HL-60/S4 treated with retinoic acid at 250 ng/mL for 4 days and 3 days (cell line): ENCODE data around the gene ITGA3.

Experiments
- in situ Hi-C: fragments of 300-500 bp; cut with MboI; formaldehyde crosslinking; loops from 2 replicates; pipeline ENCODE4 v1.7.0; 2022; ENCODE audit warnings: low sequenced_read_pairs

The ITGA3 gene

DNA sequence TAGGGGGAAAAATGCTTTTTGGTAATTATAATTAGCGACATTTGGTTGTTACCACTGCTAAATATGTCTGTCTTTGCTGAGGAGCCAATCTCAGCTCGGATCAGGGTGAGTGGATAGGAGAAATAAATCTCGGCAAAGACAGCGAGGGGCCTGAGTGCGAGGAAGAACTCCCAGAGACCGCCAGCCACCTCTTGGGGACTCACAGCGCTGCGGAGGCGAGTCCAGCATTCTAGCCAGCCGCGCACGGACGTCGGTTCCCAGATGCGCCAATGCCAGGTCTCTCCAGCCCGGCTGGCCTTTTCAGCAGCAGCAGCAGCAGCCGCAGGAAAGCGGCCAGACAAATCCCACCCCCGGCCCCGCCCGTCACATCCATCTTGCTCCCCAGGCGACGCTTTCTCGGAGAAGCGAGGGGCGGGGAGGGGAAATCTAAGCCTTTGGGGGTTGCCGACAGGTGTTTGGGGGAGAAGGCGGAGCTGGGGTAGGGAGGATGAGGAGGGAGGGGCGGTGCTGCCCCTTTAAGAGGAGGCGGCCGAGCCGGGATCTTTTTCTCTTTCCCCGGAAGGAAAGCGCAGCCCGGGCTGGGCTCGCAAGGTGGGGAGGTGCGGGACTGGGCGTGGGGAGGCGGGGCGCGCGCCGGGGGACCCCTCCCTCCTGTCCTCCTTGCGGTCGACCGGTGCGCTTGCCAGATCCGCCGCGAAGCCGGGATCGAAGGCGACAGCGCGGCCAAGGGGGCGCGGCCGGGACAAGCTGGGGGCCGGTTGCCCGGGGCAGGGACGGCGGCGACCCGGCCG is at the start of gene ITGA3:
TSS of gene ITGA3 (plus strand) at position 685 of the 791 bp plus-strand sequence. CDS start 330 bp downstream, outside the sequence.
- in situ Hi-C loops = no loop called here

DNA sequence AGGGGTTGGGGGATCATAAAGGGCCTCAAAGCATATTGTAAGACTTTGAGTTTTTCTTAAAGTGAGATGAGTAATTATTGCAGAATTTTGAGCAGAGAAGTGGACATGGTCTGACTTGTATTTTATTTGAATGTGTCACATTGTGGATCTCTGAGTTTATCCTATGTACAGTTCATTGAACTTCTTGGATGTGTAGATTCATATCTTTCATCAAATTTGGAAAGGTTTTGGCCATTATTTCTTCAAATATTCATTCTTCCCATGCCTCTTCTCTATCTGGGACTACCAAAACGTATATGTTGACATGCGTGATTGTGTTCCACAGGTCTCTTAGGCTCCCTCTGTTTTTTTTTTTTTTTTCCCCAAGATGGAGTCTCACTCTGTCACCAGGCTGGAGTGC is 46.6 kb upstream of the ITGA3 start:
- in situ Hi-C loops = no loop called here

DNA sequence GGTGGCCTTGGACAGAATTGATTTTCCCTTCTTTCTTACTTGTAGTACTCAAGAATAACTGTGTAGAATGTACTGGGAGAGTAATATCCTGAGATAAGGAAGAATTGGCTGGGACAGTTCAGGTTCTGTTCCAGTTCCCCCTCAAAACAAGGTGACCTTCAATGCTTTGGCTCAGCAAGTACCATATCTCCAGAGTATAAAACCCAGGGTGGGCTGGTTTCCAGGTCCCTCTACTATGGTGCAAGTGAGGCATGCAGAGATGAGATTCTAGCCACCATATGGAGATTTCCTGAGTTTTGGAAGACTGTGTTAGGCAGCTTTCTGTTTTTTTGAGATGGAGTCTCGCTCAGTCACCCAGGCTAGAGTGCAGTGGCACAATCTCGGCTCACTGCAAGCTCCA is 42.8 kb upstream of the ITGA3 start:
- in situ Hi-C loops = no loop called here

DNA sequence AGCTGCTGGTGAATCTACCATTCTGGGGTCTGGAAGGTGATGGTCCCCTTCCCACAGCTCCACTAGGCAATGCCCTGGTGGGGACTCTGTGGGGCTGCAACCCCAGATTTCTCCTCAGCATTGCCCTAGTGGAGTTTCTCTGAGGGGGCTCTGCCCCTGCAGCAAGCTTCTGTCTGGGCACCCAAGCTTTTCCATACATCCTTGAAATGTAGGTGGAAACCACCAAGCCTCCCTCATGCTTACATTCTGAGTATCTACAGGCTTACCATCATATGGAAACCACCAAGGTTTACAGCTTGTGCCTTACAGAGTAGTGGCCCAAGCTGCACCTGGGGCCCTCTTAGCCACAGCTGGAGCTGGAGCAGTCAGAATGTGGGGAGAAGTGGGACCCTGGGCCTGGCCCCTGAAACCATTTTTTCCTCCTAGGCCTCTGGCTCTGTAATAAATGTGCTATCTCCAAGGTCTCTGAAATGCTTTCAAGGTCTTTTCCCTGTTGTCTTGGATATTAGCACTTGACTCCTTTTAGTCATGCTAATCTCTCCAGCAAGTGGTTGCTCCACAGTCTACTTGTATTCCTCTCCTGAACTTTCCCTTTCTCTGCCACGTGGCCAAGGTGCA is 41.3 kb upstream of the ITGA3 start:
- in situ Hi-C loops = no loop called here

- in situ Hi-C loops = no loop called here
Observed at GRCh38 chr17:50015146-50015545, 40.8 kb upstream of the ITGA3 start.

GRCh38 chr17:50018909-50019308 is 37.0 kb upstream of the ITGA3 start:
- in situ Hi-C loops = no loop called here

GRCh38 chr17:50020841-50021599 is 34.9 kb upstream of the ITGA3 start:
- in situ Hi-C loops = no loop called here

DNA sequence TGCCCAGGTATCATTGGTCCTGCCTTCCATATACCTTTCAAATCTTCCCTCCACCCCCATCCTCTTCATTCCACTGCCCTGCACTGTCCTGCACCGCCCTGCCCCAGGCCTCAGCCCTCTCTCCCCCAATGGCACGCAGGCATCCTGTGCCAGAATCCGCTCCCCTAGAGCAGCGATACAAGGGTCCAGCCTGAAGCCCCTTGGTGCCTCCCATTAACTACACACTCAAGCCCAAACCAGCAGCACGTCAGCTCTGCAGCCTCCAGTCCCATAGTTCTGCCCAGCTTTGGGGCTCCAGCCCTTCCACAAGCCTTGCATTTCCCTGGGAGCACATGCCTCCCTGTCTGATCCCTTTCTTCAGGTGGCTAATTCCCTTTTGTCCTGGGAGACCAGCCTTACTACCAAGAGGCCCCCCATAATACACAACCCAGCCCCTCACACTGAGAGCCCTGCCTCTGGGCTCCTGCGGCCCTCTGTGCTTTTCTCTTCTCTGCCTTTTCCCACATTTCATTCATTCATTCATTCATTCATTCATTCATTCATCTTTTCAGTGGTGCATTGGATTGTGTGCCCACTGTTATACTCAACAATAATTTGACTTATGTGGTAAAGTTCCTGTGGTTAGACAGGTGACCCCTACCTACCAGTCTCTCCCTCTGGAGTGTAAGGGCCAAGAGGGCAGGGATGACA is 34.1 kb upstream of the ITGA3 start:
- in situ Hi-C loops = no loop called here

- in situ Hi-C loops = no loop called here
Observed at GRCh38 chr17:50022463-50023130, 33.3 kb upstream of the ITGA3 start.

GRCh38 chr17:50023520-50023919 is 32.4 kb upstream of the ITGA3 start:
- in situ Hi-C loops = no loop called here

GRCh38 chr17:50024808-50025207 is 31.1 kb upstream of the ITGA3 start:
- in situ Hi-C loops = no loop called here

DNA sequence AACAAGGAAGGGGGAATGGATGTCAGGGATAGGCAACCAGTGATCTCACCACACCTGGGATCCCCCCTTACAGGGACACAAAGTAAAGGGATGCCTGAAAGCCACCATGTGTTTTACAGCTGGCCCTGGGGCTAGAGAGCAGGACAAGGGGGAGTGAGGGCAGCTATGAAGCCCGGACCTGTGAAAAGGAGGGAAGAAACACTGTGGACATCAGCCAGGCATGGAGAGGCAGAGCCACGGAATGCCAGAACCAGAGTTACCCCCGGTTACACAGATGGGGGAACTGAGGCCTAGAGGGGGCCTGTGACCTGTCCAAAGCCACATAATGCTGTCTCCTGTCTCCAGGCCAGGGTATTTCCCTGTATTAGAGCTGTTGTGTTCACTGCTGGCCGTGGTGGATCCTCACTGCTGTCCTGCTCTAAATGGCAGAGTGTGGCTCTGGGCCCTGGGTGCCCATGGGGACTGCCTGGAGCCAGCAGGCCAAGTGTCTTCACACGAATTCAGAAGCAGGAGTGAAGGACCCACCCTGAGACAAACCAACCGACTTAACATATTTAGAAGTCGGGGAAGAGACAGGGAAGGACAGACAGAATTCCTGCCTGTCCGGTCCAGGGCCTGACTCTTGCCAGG is 29.7 kb upstream of the ITGA3 start:
- in situ Hi-C loops = no loop called here

DNA sequence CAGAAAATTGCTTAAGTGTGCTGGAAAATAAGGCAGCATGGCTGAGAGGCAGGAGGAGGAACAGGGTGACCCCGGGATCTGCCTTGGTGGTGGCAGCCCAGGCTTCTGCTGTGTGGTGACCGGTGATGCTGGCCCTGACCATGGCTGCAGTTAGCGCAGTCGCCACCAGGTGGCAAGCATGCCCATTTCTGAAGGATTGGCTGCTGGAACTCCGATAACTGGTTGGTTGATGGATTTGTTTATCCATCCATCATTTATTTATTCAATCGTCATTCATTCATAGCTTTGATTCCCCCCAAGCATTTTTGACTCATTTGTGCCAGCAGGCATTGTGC is 29.1 kb upstream of the ITGA3 start:
- in situ Hi-C loops = no loop called here

DNA sequence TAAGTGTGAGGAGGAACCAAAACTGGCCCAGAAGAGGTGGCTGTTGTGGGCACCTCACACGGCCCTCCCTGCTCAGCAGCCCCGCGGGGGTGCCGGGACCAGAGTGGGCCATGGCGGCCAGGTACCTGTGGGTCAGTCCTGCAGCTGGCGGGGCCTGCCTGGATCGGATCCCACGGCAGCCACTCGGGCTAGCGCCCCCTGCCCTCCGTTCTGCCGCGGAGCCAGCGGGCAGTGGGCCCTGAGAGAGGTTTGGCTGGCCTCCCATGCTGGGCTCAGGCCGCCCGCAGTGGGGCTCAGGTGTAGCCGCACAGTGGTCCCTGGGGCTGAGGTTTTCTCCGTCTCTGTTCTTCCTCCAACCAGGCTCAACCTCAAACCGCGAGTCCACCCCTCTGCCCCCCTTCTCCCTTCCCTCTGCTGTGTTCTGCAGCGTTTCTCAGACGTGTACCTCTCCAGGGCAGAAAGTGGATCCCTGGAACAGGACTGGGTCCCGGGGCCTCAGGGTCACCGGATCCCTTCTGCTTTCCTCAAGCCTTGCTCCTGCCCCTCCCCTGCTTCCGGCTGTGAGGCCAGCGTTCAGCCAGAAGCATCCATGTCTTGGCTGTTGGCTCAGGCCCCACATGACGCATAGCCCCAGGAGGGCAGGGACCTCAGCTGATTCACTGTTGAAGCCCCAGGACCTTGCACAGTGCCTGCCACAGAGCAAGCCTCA is 28.6 kb upstream of the ITGA3 start:
- in situ Hi-C loops = no loop called here

DNA sequence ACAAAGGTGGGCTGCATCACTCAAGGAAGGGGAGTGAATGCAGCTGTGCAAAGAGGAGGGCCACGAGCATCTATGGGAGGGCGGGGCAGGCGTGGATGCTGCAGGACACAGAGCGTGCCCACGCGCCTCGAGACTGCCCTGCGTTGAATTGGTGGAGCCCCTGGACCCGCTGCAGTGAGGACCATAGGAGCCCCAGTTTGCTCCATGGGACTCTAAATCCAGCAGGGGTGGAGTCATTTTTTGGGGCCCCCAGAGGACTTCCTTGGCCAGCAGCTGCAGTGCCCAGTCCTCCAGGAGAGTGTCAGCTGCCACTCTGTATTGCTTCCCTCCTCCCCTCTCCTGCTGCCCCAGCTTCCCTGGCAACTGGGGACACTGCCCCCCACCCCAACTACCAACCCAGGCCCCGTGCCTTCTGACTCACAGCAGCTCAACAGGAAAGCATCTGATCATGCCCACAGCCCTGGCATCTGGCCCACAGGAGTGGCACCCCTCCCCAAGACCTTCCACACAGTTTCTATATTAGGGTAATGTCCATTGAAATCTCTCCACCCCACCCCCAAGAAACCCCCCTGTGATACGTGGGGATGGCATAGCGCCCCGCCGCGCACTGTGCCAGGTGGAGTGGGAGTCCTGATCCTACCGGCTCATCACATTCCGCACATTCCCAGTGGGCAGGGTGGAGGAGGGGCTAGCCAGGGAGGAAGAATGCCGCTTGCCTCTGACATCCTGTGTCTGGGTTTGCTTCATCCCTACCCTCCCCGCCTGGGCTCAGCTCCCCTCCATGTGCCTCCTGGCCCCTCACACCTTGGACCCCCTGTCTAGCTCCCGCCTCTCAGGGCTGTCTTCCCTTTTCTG is 27.8 kb upstream of the ITGA3 start:
- in situ Hi-C loops = no loop called here

GRCh38 chr17:50028736-50029120 is 27.2 kb upstream of the ITGA3 start:
- in situ Hi-C loops = no loop called here

DNA sequence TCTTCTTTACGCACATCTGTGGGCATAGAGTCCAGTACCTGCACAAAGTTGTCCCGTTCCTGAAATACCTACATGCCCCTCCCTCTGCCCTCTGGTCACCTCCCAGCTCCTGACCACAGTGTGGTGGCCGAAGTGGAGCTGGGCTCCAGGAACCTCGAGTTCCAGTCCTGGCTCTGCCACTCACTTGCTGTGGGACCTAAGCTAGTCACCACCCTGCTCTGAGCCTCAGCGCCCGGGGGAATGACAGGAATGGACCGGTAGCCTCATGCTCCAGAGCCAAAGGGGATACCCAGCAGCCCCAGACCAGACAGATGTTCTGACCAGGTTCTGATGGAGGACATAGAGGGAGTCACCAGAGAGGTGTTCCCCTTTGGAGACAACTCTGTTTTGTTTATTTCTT is 26.7 kb upstream of the ITGA3 start:
- in situ Hi-C loops = no loop called here

GRCh38 chr17:50033316-50033715 is 22.6 kb upstream of the ITGA3 start:
- in situ Hi-C loops = loop anchor here (10.0 kb wide), 1 partner anchor 51 kb away; no protein-coding TSS in a partner anchor
